NCI-H345 treated with DMSO at 0.1 percent for 48 hours (cell line): ENCODE results near the gene IKZF3.
"Not testable (repeated sequence)": the region's sequence is repeated elsewhere in the genome, so short reads cannot be mapped to it uniquely, and the experiment has no call there.

Experiments
- DNase-seq: peaks from one replicate; lab custom pipeline; 2025; ENCODE audit not compliant: unreplicated experiment; lab: John Stamatoyannopoulos, UW

The IKZF3 gene

GRCh38 chr17:39757176-39757662, 106.9 kb downstream of the IKZF3 start:
- no peak for DNase-seq

GRCh38 chr17:39756380-39757079, 107.6 kb downstream of the IKZF3 start:
- no peak for DNase-seq

- DNase-seq, result no peak
These were observed 108.3 kb downstream of the IKZF3 start for GRCh38 chr17:39755554-39756379.

GRCh38 chr17:39754958-39755553, 109.1 kb downstream of the IKZF3 start:
- DNase-seq, result no peak

GRCh38 chr17:39754161-39754957, 109.8 kb downstream of the IKZF3 start:
- peak; percentile 45 for DNase-seq

- no peak for DNase-seq
These were observed 110.5 kb downstream of the IKZF3 start for GRCh38 chr17:39753514-39754160.

GRCh38 chr17:39752241-39752881, 111.8 kb downstream of the IKZF3 start:
- DNase-seq, result no peak

GRCh38 chr17:39751637-39752036, 112.5 kb downstream of the IKZF3 start:
- DNase-seq, result no peak

- DNase-seq, result no peak
These were observed 113.0 kb downstream of the IKZF3 start for GRCh38 chr17:39751016-39751543.

- no peak for DNase-seq
These were observed 113.7 kb downstream of the IKZF3 start for GRCh38 chr17:39750131-39751015.

GRCh38 chr17:39748444-39749034, 115.6 kb downstream of the IKZF3 start:
- not testable (repeated sequence) for DNase-seq

GRCh38 chr17:39747745-39748144, 116.4 kb downstream of the IKZF3 start:
- DNase-seq, result no peak

GRCh38 chr17:39746145-39746461, 118.0 kb downstream of the IKZF3 start:
- DNase-seq, result no peak

- no peak for DNase-seq
These were observed 118.6 kb downstream of the IKZF3 start for GRCh38 chr17:39745335-39746144.

- no peak for DNase-seq
These were observed 119.3 kb downstream of the IKZF3 start for GRCh38 chr17:39744836-39745215.

GRCh38 chr17:39744075-39744835, 119.9 kb downstream of the IKZF3 start:
- DNase-seq, result no peak

- no peak for DNase-seq
These were observed 121.2 kb downstream of the IKZF3 start for GRCh38 chr17:39742856-39743436.
